Right lobe of liver (tissue), 6 donors: ENCODE data around the gene EPHX1. TPM values are rescaled to one million over a fixed set of nuclear protein-coding genes. Genes with fewer than 3 reads are reported as not detected.

Source experiments
- ATAC-seq, 4 donors: fragments of 200-7000 bp; cut with Tn5 transposase; one replicate each; pipeline ENCODE4 v1.9.1; 2020; ENCODE audit warnings: mild to moderate bottlenecking in 4 of 4, moderate library complexity in 4 of 4
- DNase-seq, 3 donors: peaks; one replicate each; pipeline ENCODE4 v3.0.0-alpha.2; 2020
- H3K27ac ChIP-seq, 3 donors: fragments of 200-600 bp; one replicate each; pipeline ENCODE4 v1.8.0; 2022
- H3K27me3 ChIP-seq, 2 donors: fragments of 200-600 bp; one replicate each; pipeline ENCODE4 v1.8.0; 2022
- H3K36me3 ChIP-seq, 4 donors: fragments of 200-600 bp; sonication (generic) in 1 of 4; one replicate each; pipeline versions ENCODE4 v1.5.1 to v1.8.0; 2017 to 2022; ENCODE audit warnings: control low read depth in 1 of 4
- H3K4me1 ChIP-seq, 4 donors: fragments of 200-600 bp; sonication (generic) in 1 of 4; one replicate each; pipeline versions ENCODE4 v1.5.1 to v1.8.0; 2017 to 2022; ENCODE audit warnings: control low read depth in 1 of 4
- H3K4me3 ChIP-seq, 3 donors: fragments of 200-600 bp; one replicate each; pipeline ENCODE4 v1.8.0; 2022
- H3K9me3 ChIP-seq, 4 donors: fragments of 200-600 bp; sonication (generic) in 1 of 4; one replicate each; pipeline versions ENCODE4 v1.5.1 to v1.8.0; 2017 to 2022; ENCODE audit warnings: control low read depth in 1 of 4
- POLR2A ChIP-seq: fragments of 450-650 bp; IDR thresholded peaks from one replicate; pipeline ENCODE4 v1.6.1; 2017; ENCODE audit warnings: antibody characterized with exemption, mild to moderate bottlenecking
- whole genome bisulfite sequencing: methylation state at CpG from one replicate; pipeline ENCODE4 v1.1.6; 2018; ENCODE audit warnings: low coverage, low lambda C conversion rate; ENCODE audit not compliant: insufficient coverage; ENCODE audit errors: missing lambda C conversion rate; 5-methylcytosine and 5-hydroxymethylcytosine counted together
- intact Hi-C, 2 donors: fragments of 100-400 bp; cut with DNase I; formaldehyde crosslinking; loops; one replicate each; pipeline versions ENCODE4 v1.11.2 to v1.14.1; 2022
- total RNA-seq, 6 experiments: library from RNA; depleted of rRNA in 2 of 6; stranded (reverse); fragments of >200 nt in 2 of 6; fragmentation: NEBNext Ultra II Directional in 3 of 6; extraction: Animal tissue kit (Norgen Biotek cat#: 25700) in 3 of 6; gene quantifications; one replicate each; pipeline versions ENCODE4 v1.1.0 to v1.2.4, GENCODE V29; 2016 to 2023
- TF ChIP-seq, protein P1 (sequence below), 4 donors: fragments of 200-600 bp in 3 of 4; fragments of 450-650 bp in 1 of 4; IDR thresholded peaks; one replicate each; pipeline versions ENCODE4 v1.5.1 to v1.8.0; 2016 to 2022; ENCODE audit warnings: antibody characterized with exemption in 4 of 4, mild to moderate bottlenecking in 2 of 4
- donor health status: DM: no; HTN: yes; CAD: no.
- donor health status: DM: no; HTN: no; CAD: no.
- donor health status: DM: no; HTN: no; CAD: no.
- donor health status: DM: no; HTN: yes; CAD: no.
- donor health status: DM: no; HTN: yes; CAD: no.

Gene EPHX1
- total RNA-seq, 6 experiments from 2014 or later: 331 to 4,402 (median 1,032) TPM

DNA sequence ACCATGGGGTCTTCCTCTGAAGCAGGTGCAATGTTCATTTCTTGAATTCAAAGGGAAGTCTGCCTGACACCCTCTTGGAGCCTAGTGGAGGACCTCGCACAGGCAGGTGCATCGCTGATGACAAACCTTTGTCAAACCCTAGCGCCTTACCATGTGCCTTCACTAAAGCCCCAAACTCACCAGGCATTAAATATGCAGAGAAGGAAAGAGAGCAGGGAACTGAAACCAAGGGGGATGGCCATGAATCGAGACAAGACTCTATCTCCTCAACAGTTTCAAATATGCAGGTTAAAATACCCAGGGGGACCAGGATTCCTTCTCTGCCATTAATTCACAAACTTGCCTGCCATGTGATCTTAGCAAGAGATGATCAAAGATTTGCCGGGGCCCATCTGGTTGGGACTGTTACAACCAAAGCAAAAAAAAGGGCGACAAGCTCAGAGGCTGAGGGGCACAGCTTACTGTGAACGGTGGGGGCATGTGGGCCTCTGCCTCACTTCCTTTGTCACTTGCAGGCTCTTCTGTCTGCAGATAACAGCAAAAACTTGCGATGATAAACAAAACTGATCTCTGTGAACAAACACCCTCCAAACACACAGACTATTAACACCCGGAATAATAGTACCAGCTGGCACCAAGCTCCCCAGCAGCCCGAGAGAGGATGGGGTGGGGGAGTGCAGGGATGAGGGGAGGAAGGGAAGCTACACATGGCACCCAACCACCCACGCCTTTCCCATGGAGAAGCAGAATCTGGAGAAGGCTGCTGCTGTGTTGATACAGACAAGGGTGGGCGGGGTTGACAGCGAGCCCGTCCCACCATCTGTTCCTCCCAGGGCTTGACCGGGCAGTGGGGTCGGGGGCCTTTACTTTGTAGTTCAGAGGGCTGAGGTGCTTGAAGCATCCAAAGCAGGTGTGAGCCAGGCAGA, 38.4 kb downstream of the EPHX1 start:
- Histone ChIP-seq H3K9me3 (no peaks in the 10 kb centered on the region), H3K27ac (peak overlapping the region in 1 of 3 donors; percentile 14), H3K36me3 (peaks cover 0 to 59% (median 21%) of the 10 kb centered on the region in 4 donors), H3K4me1 (peaks cover 0 to 10% (median 0%) of the 10 kb centered on the region in 4 donors), H3K27me3 (no peaks in the 10 kb centered on the region), H3K4me3 (no peak overlapping the region)
- no peak for TF ChIP-seq POLR2A
- TF ChIP-seq, protein P1, sequence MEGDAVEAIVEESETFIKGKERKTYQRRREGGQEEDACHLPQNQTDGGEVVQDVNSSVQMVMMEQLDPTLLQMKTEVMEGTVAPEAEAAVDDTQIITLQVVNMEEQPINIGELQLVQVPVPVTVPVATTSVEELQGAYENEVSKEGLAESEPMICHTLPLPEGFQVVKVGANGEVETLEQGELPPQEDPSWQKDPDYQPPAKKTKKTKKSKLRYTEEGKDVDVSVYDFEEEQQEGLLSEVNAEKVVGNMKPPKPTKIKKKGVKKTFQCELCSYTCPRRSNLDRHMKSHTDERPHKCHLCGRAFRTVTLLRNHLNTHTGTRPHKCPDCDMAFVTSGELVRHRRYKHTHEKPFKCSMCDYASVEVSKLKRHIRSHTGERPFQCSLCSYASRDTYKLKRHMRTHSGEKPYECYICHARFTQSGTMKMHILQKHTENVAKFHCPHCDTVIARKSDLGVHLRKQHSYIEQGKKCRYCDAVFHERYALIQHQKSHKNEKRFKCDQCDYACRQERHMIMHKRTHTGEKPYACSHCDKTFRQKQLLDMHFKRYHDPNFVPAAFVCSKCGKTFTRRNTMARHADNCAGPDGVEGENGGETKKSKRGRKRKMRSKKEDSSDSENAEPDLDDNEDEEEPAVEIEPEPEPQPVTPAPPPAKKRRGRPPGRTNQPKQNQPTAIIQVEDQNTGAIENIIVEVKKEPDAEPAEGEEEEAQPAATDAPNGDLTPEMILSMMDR (IDR thresholded peaks at IDR 0.05): no peak
- intact Hi-C loops: loop anchor here in 1 of 2 donors (10.0 kb wide), 1 partner anchor 73 kb away; the partner anchor contains the start of gene SRP9
- ATAC-seq: peak in 1 of 4 donors; percentile 29
- 44% methylated on average over 11 of the region's 16 CpGs for WGBS
- DNase-seq: peak in 2 of 3 donors; percentile 68 to 74

DNA sequence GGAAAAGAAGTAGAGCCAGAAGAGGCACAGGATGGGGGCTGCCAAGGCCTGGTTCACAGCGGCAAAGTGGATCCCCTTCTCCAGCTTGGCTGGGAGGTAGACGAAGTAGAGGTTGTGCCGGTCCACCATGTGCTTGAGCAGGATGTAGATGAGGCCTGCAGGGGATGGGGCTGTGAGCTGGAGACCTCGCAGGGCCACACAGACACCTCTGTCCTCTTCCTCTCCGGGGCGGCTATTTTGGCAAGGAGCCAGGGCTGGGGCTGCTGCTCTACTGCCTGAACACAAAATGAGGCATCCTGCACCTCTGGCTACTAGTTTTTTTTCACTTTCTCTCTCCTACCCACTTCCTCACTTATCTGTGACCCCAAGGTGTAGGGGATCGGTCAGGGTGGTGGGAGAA, 40.0 kb downstream of the EPHX1 start:
- H3K9me3 ChIP-seq: no peaks in the 10 kb centered on the region
- H3K36me3 ChIP-seq: peaks cover 0 to 57% (median 19%) of the 10 kb centered on the region in 4 donors
- TF ChIP-seq, protein P1 (IDR thresholded peaks at IDR 0.05): no peak
- no peak for TF ChIP-seq POLR2A
- H3K4me3 ChIP-seq: no peak overlapping the region
- WGBS: 25% methylated on average over 4 of the region's 7 CpGs
- DNase-seq (peak; percentile 62 to 76 (median 75)), ATAC-seq (no peak)
- no peaks in the 10 kb centered on the region for H3K27me3 ChIP-seq
- intact Hi-C loops: loop anchor here in 1 of 2 donors (10.0 kb wide), 1 partner anchor 75 kb away; the partner anchor contains the start of gene SRP9
- peaks cover 0 to 10% (median 0%) of the 10 kb centered on the region in 4 donors for H3K4me1 ChIP-seq
- H3K27ac ChIP-seq: no peak overlapping the region

DNA sequence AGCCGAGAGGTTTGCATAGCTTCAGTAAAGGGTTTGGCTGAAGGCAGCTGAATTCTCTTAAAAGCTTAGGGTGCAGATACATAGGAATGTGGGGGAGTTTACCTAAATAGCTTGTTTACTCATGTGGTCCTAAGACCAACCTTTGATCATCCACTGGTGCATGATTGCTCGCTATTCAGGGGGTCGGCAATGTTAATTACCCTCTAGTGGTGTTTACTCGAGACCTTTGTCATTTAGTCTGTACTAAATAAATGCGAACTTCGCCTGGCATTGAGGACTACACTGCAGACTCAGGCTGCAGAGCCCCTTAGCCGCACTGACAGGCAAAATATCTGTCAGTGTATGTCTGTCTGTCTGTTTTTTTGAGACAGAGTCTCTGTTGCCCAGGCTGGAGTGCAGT, 40.4 kb downstream of the EPHX1 start:
- intact Hi-C loops: no loop called here
- no peak for DNase-seq
- Histone ChIP-seq H3K4me3 (no peak overlapping the region), H3K9me3 (no peaks in the 10 kb centered on the region), H3K4me1 (peaks cover 0 to 10% (median 0%) of the 10 kb centered on the region in 4 donors), H3K36me3 (peaks cover 0 to 55% (median 18%) of the 10 kb centered on the region in 4 donors), H3K27me3 (no peaks in the 10 kb centered on the region), H3K27ac (no peak overlapping the region)
- WGBS: 71% methylated on average over 4 of the region's 7 CpGs
- TF ChIP-seq, protein P1 (IDR thresholded peaks at IDR 0.05): no peak
- TF ChIP-seq POLR2A: no peak
- no peak for ATAC-seq

DNA sequence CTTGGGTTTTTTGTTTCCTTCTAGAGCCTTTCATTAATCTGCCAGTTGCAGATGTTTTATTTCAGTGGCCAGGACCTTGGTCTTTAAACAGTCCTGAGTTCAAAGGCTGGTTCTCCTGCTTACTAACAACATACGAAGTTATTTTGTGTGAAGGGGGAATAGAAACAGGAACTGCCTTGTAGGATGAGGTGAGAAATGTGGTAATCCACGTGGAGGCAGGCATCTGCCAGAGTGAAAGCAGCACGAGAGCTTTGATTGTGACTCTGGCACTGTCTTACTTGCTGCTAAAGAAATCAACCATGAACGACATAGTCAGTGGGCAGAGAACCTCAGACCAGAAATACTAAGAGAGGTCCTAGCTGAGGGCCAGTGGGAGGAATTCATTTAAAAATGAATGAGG, 41.9 kb downstream of the EPHX1 start:
- Histone ChIP-seq H3K36me3 (peaks cover 0 to 53% (median 12%) of the 10 kb centered on the region in 4 donors), H3K9me3 (no peaks in the 10 kb centered on the region), H3K4me1 (peaks cover 0 to 10% (median 0%) of the 10 kb centered on the region in 4 donors), H3K4me3 (no peak overlapping the region), H3K27me3 (no peaks in the 10 kb centered on the region), H3K27ac (peak overlapping the region in 2 of 3 donors; percentile 6 to 7)
- intact Hi-C loops: no loop called here
- DNase-seq: peak in 1 of 3 donors; percentile 11
- TF ChIP-seq, protein P1 (IDR thresholded peaks at IDR 0.05): no peak
- TF ChIP-seq POLR2A: no peak
- WGBS: 9% methylated on average over 4 of the region's 4 CpGs
- peak in 2 of 4 donors; percentile 17 to 42 for ATAC-seq
